Spleen (tissue), 7 donors: ENCODE results near the gene BCL11B.

Experiments
- CTCF ChIP-seq, 11 experiments: fragments of 200-600 bp in 7 of 11; fragments of 450-650 bp in 4 of 11; sonication (generic) in 4 of 11; IDR thresholded peaks in 8 of 11; conservative IDR thresholded peaks in 3 of 11; 1 replicate in 7 of 11; 2 replicates in 4 of 11; pipeline versions ENCODE4 v1.4.0 to v1.8.0; 2016 to 2021; ENCODE audit warnings: antibody characterized with exemption in 11 of 11, inconsistent platforms in 4 of 11, mild to moderate bottlenecking in 1 of 11
- POLR2A ChIP-seq, 3 donors: fragments of 450-650 bp; IDR thresholded peaks; one replicate each; pipeline ENCODE4 v1.5.1; 2017; ENCODE audit warnings: antibody characterized with exemption in 3 of 3, mild to moderate bottlenecking in 1 of 3
- donor health status: DM: no; HTN: no; CAD: no; lungs with moderate emphysema.
- donor health status: DM: no; HTN: no; CAD: no.
- donor health status: DM: no; HTN: no; CAD: no.

- TF ChIP-seq CTCF (IDR thresholded peaks at IDR 0.05 in 8 of 11, conservative IDR thresholded peaks at IDR 0.05 in 3 of 11) (no peak), POLR2A (IDR thresholded peaks at IDR 0.05) (no peak)
Observed at GRCh38 chr14:99272632-99272898, 568 bp upstream of the BCL11B start.
